ENCODE measurements around the gene HS3ST6.

GRCh38 chr16:1899641-1900451, 18.4 kb downstream of the HS3ST6 start:
- TF ChIP-seq CSRNP3 (CRISPR knock-in tag; IDR thresholded peaks at IDR 0.05) (no peak), ZFP3 (CRISPR knock-in tag; IDR thresholded peaks at IDR 0.05) (no peak), PATZ1 (CRISPR knock-in tag; IDR thresholded peaks at IDR 0.05; ENCODE audit: borderline replicate concordance) (no peak), OSR1 (CRISPR knock-in tag; IDR thresholded peaks at IDR 0.05) (no peak), ZC3H10 (CRISPR knock-in tag; IDR thresholded peaks at IDR 0.05) (no peak), TCF4 (CRISPR knock-in tag; IDR thresholded peaks at IDR 0.05; ENCODE audit: borderline replicate concordance) (no peak), RARB (CRISPR knock-in tag; IDR thresholded peaks at IDR 0.05) (no peak), ZFP30 (CRISPR knock-in tag; IDR thresholded peaks at IDR 0.05) (no peak), ISL1 (CRISPR knock-in tag; IDR thresholded peaks at IDR 0.05) (no peak)
